ENCODE results near the gene HOXA4.

HOXA4 gene

DNA sequence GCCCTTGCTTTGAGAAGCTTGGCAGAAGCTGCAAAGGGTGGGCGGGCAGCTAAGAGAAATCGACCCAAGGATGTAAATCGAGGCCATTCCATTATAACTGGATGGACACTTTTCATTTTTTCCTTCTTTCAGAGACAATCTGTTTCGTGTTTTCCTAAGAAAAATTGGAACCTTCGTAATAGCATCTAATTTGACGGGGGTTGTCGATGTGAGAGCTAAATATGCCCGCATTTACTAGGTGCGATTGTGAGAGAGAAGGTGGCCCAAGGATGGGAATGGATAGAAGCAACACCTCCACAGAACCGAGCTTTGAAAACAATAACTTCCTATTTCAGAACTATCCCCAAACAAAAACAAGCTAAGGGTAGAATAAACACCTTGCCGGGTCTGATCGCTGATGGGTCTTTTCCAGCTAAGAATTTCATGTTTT lies 848 bp upstream of the HOXA4 start:
- no peak for DNase-seq

DNA sequence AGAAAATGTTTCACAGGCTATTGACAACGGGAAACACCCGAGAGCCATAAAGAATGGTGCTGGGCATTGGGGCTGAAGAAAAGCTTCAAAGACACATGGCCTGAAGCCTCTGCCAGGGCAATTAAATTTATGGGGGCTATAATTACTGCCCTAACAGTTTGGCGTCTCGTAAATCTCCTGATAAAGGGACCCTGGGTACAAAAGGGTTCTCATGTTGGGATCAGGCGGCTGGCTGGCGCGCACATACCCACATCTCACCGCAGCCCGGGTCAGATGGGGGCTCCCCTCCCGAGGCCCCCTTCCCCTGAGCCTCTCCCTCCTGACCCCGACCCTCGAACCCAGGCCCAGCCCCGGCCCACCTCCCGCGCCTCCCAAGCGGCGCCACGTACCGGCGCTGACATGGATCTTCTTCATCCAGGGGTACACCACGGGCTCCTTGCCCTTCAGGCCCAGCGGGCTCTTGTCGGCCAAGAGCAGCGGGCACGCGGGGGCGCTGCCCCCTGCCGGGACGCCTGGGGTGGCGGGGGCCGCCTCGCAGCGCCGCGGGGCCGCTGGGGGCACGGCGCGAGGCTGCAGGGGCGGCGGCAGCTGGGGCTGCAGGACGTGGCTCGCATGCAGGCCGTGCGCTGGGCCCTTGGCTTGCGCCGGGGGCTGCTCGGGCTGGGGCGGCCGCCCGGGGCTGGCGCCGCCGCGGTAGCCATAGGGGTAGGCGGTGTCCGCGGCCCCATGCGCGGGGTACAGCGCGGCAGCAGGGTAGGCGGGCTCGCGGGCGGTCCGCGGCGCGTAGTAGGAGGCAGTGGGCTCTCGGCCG lies 623 bp downstream of the HOXA4 start:
- no peak for DNase-seq

DNA sequence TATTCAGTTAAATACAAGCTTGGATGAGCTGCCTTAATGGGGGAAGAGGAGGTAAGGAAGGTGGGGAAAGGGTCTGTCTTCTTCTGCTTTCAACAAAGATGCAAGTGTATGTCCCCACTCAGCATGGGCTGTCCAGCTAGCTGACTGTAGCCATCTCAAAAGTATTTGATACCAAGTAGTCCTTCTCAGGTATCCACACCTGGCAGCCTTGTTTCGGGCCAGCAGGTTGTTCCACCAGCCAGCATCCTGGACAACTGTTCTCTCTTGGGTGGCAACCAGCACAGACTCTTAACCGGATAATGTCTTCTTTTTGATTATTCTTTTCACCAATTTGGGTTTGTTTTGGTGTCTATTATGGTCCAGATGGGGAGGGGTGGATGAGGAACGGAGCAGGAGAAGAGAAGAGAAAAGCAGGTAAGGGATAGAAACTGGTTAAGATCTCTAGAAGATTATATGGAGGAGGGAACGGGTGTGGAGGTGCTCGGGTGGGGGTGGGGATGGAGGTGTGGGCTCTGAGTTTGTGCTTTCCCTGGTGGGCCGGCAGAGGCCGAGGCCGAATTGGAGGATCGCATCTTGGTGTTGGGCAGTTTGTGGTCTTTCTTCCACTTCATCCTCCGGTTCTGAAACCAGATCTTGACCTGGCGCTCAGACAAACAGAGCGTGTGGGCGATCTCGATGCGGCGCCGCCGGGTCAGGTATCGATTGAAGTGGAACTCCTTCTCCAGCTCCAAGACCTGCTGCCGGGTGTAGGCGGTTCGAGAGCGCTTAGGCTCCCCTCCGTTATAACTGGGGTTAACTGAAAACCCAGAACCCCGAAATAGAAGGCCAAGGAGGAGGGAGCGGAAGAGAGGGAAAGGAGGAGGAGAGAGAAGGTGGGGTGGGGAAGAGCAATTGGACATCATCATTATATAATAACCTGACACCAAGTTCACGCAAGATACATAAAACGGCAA lies 1.5 kb downstream of the HOXA4 start:
- no peak for DNase-seq

DNA sequence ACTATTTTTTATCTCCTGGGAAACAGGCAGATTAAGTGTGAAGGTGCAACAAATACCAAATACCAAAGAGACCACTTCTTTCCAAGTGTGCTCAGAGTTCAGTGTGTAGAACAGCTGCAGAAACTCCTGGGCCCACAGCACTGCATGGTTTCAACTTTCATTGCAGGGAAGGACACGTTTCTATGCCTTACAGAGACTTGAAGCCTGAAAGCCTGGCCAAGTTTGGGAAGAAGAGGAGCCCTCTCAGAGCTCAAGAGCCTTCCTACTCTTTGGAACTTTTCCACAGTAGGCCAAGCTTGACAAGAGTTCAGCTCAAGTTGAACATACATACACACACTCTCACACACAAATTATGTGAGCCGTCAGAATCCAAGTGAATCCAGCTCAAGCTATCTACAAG lies 2.5 kb downstream of the HOXA4 start:
- DNase-seq, result no peak

DNA sequence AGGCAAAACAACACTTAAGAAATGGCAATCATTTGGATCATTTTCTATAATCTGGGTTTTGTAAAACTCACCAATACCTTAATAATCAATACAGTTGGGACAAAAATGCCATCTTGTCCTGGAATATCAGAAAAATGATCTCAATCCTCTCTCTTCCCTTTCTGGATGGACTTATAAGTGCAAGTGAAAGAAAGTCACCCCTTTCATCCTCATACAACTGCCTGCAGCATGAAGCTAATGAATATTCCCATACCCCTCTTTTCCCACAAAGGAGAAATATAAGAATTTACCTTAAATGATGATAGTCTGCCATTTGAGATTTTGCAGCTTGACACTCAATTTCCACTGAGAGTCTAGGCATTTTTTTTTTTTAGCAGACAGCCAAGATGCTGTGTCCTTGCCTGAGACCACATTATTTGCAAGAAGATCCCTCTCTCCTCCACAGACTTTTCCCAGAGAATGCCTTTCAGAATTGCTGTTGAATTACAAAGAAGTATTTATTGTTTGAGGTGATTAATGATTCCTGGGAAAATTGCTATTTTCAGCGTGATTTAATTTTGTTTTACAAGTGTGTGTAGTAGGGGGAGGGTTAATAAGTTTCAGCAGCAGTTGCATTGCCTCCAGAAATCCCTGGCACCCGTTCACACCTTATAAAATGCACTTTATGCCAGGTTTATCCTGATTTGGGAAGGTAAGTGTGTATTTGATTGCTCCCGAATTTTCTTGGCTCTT lies 3.8 kb downstream of the HOXA4 start:
- DNase-seq, result no peak

DNA sequence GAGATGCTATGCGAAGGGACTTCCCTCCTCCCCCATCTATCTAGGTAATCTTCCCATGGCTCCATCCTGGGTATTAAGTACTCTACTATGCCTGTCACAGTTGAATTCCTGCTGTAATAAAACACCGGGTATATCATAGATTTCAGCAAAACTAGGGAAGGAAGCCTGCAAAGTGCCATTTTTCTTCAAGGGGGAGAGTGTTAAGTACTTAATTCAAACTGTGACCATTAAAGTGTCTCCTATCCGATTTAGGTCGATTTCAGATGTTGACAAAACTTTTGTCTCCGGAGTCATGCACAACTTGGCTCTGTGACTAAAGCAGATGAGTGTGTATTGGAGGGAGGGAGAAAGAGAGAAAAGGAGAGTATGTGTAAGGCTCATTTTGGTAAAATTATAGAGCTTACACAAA lies 4.6 kb downstream of the HOXA4 start:
- DNase-seq, result no peak

DNA sequence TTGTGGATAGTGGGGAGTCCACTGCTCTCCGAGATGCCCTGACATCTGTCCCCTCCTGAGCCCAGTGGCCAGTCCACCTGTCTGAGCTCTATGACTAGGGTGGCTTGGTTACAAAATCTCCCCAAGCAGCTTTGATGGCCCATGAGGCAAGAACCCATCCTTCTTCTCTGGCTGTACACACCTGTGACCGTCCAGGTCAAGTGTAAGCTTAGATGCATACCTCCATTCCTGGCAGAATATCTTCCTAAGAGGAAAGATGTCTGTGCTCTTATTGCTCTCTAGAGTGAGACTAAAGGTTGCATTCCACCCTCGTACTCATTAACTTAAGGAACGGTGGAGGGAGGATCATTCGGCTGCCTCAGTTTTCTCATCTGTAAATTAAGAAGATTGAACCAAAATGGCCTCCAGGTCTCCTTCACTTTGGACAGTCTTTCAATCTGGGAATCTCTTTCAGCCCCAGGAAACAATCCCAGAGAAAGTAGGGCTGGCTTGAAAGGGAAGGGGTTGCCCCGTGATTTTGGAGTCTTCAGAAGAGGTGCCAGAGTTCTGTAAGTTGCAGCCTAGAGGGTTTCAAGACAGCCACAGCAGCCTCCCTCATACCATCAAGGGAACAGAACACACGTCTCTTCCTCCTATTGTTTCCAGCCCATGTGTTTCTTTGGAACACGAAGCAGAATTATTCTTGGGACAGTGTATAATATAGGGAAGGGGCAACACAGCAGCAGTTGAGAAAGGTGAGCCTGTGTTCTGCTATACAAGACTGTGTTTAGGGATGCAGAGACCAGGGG lies 5.5 kb downstream of the HOXA4 start:
- DNase-seq, result no peak

DNA sequence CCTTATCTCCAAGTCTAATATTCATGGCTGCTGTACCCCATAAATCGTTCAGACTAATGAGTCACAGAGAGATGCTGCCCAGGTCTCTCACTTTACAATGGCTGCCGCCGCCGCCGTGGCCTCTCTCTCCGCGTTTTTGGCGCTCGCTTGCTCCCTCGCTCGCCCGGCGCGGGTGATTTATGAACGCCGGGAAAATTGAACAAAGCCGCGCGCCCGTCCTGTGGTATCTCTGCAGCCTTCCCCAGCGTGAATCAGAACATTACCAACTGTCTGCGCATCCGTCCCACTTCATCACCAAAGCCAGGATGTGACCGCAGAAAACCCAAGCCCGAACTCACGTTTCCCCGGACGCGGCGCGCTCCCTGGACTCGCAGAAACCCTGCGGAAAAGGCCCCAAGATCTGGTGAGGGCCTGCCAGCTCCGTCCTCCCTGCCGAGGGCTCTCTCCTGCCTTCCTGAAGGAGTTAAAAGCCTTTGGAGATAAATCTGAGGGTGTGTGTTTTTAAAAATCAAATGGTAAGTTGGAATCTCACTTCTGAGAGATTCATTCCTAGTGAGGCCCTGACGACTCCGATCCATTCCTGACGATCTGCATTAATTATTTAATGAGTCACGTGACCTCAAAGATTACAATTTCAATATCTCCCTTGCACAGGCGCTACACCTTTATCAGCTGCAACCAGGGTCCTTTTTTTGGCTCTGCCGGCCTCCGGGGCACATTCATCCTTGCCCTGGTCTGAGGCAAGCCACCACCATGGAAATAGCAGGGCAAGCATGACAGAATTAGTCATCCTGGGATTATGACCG lies 6.3 kb downstream of the HOXA4 start:
- DNase-seq, result no peak

DNA sequence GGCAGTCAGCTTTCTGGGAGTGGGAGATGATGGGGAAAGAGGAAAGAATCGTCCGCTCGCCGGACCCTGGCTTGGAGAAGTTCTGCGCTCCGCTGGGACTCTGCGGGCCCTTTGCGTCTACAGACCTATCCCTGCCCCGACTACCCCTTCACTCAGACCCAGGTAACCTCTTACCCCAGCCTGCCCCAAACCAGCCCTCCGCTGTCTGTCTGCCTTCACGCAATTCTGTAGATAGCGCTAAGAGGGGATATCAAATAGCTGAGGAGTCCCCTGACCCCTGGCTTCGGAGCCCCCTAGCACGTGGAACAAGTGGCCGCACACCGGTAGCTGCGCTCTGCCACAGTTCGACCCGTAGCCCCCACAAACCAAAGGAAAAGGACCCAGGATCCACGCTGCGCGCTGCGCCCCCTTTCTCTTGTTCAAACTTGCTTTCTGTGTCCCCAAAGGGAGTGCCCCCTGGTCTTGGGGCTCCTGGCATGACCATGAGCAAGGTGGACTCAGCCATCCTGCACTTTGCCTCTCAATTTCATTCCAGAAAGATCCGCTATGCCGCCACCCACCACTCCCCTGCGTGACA lies 7.0 kb downstream of the HOXA4 start:
- DNase-seq, result no peak

DNA sequence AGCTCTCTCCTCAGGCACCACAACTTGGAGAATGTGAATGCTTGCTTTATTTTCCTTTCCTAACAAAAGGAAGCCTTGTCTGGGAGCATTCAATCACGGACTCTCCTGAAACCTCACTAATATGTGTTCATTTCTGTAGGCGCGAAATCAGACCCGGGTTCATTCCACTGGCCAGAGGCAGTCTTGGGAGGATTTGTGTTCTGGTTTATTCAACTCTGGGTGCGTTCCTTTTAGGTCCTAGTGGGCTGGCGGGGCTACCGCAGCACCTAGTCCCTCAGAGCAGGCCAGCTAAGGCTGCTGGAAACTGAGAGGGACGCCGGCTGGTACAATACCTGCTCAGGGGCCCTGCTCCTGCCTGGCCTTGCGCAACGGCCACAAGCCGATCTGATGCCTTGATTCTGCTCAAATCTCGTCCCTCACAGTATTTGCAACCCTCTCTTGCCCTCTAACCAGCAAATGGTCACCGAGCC lies 7.5 kb downstream of the HOXA4 start:
- no peak for DNase-seq

DNA sequence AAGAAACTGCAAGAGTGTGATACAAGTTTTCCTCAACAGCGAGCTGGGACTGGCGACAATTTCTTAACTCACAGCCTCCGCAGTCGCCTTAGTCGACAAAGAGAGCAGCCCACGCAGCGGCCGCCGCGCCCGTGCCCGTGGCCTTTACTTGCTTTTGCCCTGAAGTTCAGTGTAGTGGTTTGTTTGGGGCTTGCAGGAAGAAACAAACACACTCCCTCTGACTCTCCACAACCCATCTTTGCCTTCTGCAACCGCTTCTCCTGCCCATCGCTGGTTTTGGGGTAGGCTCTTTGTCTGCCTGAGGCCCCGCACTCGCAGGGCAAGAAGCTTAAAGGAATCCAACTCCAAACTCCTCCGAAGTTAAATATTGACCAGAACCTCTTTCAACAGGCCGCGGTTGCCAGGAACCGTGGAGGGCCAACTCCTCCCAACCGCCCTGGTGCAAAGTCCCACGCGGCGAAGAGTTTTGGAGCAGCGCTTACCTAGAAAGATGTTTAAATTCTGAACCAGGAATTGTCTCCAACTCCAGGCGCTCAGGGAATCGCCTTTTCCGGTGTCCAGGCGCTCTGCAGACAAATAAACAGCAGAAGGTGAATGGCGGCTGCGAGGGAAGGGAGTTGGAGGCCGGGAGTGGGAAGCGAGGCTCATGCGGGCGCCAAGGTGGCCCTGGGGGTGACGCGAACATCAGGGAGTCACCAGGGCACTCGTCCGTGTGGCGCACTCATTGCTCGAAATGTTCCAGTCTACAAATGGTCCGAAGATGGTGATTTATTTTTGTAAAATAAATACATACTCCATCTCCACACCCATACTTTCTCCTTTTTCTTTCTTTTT lies 8.3 kb downstream of the HOXA4 start:
- DNase-seq, result no peak

DNA sequence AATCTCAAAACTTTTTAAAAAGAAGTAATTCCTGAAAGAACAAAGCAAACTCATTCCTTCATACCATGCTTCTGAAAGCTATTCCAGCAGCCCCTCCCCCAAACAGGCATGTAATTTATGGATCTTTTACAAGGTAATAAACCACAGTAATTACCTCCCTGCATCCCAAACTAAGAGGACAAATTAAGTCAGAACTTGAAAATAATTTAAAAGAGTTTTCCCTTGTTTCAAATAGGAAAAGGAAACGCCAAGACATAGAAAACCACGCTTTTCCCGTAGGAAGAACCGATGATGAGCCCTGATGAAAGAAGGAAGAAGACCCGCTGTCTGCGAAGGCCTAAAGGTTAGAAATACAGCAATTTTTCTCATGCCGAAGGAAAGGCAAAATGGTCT lies 8.9 kb downstream of the HOXA4 start:
- no peak for DNase-seq

DNA sequence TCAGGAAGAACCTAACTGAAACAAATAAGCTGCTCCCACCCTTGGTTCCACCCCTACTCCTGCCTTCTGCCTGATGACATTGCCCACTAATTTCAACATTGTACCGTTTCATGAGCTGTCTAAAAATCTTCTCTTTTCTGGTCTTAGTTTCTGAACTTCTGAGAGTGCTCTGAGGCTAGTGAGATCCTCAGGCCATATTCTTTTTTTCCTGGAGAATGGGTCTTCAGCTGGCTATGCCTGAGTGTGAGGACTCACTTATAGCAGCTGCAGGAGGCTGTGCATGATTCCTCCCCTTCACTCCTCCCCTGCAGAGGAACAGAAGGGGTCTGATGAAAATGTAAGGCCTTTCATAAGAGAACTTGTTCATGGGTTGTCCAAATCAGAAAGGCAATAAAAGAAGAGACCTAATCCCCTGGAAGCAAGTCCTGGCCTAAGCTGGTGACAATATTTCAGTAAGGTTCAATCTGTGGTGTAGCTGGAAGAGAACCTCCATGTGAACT lies 11.1 kb downstream of the HOXA4 start:
- DNase-seq, result no peak

DNA sequence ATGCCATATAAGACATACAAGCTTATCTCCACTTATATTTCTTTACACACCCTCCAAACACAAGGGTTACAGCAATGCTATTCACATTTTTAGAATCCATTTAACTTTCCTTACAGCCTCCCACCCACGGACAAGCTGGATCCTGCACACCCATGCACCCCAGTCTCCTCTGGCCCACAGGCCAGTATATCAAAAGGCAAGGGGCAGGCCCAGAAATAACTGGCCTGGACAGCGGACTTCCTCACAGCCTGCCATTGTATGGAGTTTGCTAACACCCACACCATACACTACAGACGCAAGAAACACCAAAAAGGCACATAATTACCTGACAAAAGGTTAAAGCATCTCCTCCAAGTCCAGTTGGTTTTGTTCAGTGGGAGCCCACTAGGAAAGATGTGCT lies 12.0 kb downstream of the HOXA4 start:
- DNase-seq, result no peak

DNA sequence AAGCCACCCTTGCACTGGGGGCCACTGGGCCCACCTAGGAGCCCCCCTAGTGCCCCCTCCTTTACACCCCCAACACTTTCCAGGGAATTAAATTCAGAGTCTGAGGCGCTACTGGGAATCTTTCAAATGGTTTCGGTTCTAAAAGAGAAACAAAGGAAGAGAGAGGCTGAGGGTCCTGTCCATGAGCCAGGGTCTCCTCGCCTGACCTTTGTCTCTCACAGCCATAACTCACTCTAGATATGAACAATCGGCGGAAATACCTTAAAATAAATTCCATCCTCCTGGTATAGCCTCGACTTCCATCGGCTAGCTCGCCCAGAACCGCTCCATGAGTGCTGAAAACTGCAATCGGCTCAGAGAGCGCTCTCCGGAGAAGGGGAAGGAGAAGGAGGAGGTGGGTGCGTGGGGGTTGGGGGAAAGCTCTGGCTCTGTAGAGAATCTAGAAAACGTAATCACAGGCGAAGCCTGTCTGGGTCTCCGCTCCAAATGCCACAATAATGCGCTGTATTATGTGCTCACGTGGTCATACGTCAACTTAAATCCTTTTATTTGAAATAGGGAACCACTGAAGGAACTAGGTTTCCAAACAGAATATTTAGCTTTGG lies 12.6 kb downstream of the HOXA4 start:
- no peak for DNase-seq

DNA sequence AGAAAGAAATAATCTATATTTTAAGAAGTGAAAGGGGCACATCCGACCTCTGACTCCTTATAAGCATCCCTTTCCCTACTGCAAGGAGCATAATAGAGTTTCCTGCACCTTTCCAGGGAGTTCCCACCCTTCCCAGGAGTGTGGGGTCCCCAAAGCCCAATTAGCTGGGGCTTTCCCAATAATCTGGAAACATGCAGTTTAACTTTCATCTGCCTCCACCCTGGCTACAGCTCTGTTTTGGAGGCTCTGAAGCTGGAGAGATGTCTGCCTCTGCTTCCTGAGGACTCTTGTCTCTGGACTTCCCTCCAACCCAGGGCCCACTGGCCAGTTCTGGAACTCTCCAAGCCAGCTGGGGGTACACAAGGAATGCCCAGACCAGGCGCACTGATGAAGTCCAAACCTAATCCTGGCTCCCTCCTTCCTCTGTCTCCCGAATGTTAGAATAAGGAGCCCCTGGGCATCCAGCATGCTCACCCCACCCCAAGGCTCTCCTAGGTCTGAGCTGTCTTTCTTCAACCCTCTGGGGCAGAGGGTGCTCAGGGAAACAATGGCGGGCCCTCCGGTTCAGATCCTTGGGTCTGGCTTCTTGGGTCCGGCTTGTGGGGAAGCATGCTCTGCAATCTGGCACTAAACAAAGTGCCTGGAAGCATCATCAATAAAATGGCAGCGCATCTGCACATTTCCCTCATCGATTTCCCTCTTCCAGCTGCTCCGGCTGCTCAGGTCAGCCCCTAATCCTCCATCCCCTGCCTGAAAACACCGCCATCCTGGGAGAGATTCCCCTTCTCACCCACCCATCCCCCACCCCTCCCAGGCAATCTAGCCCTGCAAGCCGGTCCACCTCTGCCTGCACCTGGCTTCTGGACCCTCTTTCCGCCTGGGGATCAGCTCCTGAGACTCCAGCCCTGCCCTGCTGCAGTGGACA lies 13.3 kb downstream of the HOXA4 start:
- no peak for DNase-seq

DNA sequence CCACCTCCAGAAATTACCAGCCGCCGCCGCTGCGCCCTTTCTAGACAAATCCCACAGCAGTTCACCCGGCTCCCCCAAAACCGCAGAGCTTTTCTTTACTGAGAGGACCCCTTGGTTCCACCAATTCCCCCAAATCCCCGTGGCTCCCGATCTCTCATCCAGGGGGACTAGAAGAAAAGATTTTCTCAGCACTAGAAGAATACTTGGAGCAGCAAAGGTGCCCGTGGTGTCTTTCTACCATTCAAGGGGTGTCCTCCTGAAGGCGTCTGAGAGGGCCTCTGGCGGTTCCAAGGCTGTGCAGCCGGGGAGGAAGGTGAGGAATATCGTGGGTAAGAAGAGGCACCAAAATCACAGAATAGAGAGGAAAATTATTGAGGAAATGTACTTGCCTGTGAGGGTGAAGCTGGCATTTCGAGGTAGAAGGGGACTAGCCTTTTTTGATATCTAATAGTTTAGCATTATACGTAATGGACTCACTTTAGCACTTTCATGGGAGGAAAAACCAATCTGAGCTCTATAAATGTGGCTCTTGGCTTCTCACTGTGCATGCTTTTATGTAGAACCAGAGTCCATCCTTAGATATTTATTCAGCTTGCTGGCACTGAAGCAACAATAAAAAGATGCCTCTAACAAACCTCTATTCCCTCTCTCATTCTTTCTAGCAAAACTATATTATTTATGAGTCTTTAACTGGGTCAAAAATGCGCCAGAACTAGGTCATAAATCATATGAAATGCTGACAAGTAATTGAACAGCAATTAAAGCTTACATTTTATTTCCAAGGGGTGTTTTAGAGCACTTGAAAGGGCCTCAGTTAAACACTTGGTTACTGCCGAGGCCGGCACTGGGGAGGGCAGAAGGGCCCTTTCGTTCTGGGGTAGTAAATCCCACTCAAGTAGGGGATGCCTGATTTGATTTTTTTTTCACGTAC lies 14.3 kb downstream of the HOXA4 start:
- no peak for DNase-seq

Measured in hippocampal formation (tissue), 2 donors.